Keratinocyte (primary cell): ENCODE data around the gene CYTH2. TPM values are rescaled to one million over a fixed set of nuclear protein-coding genes. Genes with fewer than 3 reads are reported as not detected.

ENCODE experiments used
- DNase-seq: peaks from one replicate; pipeline ENCODE4 v3.0.0-alpha.2; 2011; ENCODE audit warnings: low read depth, missing footprints, low spot score
- FAIRE-seq: peaks from 2 replicates; lab custom pipeline; 2011; peaks lifted over from hg19 to GRCh38; lab: Jason Lieb, UNC
- H2AFZ ChIP-seq: 2 replicates; pipeline ENCODE4 v1.6.0; 2012; ENCODE audit warnings: low read length, control low read depth, inconsistent platforms; ENCODE audit not compliant: control insufficient read depth
- H3K27ac ChIP-seq: 2 replicates; pipeline ENCODE4 v1.5.1; 2011; ENCODE audit warnings: low read length; ENCODE audit not compliant: control insufficient read depth, insufficient read depth
- H3K27me3 ChIP-seq: 3 replicates; pipeline ENCODE4 v1.6.0; 2011; ENCODE audit warnings: low read length; ENCODE audit not compliant: control insufficient read depth, insufficient read depth; ENCODE audit errors: extremely low read depth
- H3K36me3 ChIP-seq, 2 experiments: 2 replicates in 1 of 2; 3 replicates in 1 of 2; pipeline ENCODE4 v1.5.1; 2011; ENCODE audit warnings: low read length in 2 of 2, mild to moderate bottlenecking in 1 of 2; ENCODE audit not compliant: control insufficient read depth in 2 of 2, insufficient read depth in 2 of 2; ENCODE audit errors: extremely low read depth in 1 of 2
- H3K4me1 ChIP-seq: 3 replicates; pipeline ENCODE4 v1.5.1; 2011; ENCODE audit warnings: low read length; ENCODE audit not compliant: control insufficient read depth, insufficient read depth; ENCODE audit errors: extremely low read depth
- H3K4me2 ChIP-seq: 3 replicates; pipeline ENCODE4 v1.6.0; 2011; ENCODE audit warnings: low read depth, low read length; ENCODE audit not compliant: control insufficient read depth, insufficient read depth; ENCODE audit errors: extremely low read depth
- H3K4me3 ChIP-seq, 3 experiments: fragments of 200-600 bp in 1 of 3; sonication (generic) in 1 of 3; 2 replicates in 2 of 3; 3 replicates in 1 of 3; pipeline ENCODE4 v1.5.1; 2011 to 2016; ENCODE audit warnings: low read length in 3 of 3, mild to moderate bottlenecking in 3 of 3, control low read depth in 2 of 3, inconsistent platforms in 1 of 3, low read depth in 1 of 3, mixed read lengths in 1 of 3, mixed run types in 1 of 3, moderate library complexity in 1 of 3; ENCODE audit not compliant: control insufficient read depth in 2 of 3, insufficient read depth in 2 of 3; ENCODE audit errors: extremely low read depth in 1 of 3
- H3K79me2 ChIP-seq: 2 replicates; pipeline ENCODE4 v1.6.0; 2012; ENCODE audit warnings: low read length; ENCODE audit not compliant: control insufficient read depth, insufficient read depth
- H3K9ac ChIP-seq: 3 replicates; pipeline ENCODE4 v1.6.0; 2011; ENCODE audit warnings: low read length; ENCODE audit not compliant: control insufficient read depth, insufficient read depth; ENCODE audit errors: extremely low read depth
- H3K9me1 ChIP-seq: 3 replicates; pipeline ENCODE4 v1.6.0; 2011; ENCODE audit warnings: low read length; ENCODE audit not compliant: control insufficient read depth, insufficient read depth; ENCODE audit errors: extremely low read depth
- H3K9me3 ChIP-seq: 2 replicates; pipeline ENCODE4 v1.5.1; 2012; ENCODE audit warnings: low read depth, low read length; ENCODE audit not compliant: control insufficient read depth
- H4K20me1 ChIP-seq: 3 replicates; pipeline ENCODE4 v1.6.0; 2011; ENCODE audit warnings: low read length; ENCODE audit not compliant: control insufficient read depth, insufficient read depth; ENCODE audit errors: extremely low read depth
- EZH2 ChIP-seq: IDR thresholded peaks from one replicate; pipeline ENCODE4 v1.6.1; 2012; ENCODE audit warnings: inconsistent platforms, mild to moderate bottlenecking, low read length, moderate library complexity
- dilution Hi-C: fragments of 300-500 bp; cut with MboI; formaldehyde crosslinking; loops from one replicate; pipeline ENCODE4 v1.7.0; 2020; ENCODE audit warnings: low sequenced_read_pairs; ENCODE audit not compliant: extremely low pct_ligation_motif_present
- polyA plus RNA-seq, 5 experiments: library from polyadenylated mRNA; depleted of rRNA in 3 of 5; stranded (reverse) in 3 of 5; stranded (forward) in 1 of 5; unstranded in 1 of 5; fragments of >200 nt; gene quantifications; 1 replicate in 1 of 5; 2 replicates in 3 of 5; 3 replicates in 1 of 5; pipeline versions ENCODE4 v1.2.1 to v1.2.3, GENCODE V29; 2011 to 2012; ENCODE audit warnings: missing spikeins in 2 of 5, low read depth in 1 of 5, low replicate concordance in 1 of 5
- TF ChIP-seq, protein P1 (sequence below), 3 experiments: IDR thresholded peaks in 1 of 3; conservative IDR thresholded peaks in 1 of 3; optimal IDR thresholded peaks in 1 of 3; 2 replicates in 2 of 3; 3 replicates in 1 of 3; pipeline versions ENCODE3 to v1.5.1; 2011; ENCODE audit warnings: low read length in 3 of 3, mild to moderate bottlenecking in 3 of 3, moderate library complexity in 2 of 3, control low read depth in 1 of 3, inconsistent platforms in 1 of 3; ENCODE audit not compliant: insufficient read depth in 2 of 3; ENCODE audit errors: extremely low read depth in 1 of 3

Gene CYTH2
- polyA plus RNA-seq, 1 donor (not counting 4 experiments of a cell fraction or from before 2014, with no cell fraction given): 27.0 TPM

DNA sequence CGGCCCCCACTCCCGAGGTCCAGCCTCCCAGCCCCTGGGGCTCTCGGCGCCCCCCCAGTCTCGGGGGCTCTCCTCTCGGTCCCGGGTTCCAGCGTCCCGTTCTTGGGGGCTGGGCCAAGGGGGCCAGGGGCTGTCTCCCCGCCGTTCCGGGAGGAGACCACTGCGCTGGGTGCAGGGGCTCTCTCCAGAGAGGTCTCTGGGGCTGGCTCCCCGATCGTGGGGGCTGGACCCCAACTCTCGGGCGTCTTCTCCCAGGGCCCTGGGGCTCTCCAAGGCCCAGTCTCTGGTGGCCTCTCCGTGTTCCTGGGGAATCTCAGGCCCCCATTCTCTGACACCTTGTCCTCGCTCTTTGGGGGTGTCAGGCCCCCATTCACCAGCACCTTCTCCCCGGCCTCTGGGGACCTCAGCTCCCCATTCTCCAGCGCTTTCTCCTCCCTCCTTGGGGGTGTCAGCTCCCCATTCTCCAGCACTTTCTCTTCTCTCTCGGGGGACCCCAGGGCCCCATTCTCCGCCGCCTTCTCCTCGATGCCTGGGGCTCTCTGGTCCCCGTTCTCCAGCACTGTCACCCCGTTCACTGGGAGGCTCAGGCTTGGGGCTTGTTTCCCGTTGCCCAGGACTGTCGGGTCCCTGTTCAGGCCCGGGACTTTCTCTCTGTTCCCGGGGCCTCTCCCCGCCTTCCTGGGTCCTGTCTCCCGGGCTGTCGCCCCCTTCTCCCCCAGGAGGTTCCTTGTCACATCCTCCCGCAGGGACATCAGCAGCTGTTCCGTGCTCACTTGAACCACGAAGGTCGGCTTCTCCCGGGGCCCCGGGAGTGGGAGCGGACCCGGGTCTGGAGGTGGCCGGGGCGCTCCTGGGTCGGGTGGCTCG, 28.8 kb downstream of the CYTH2 start:
- H3K9me1 ChIP-seq: no peaks in the 10 kb centered on the region
- H3K27me3 ChIP-seq: peaks cover 6% of the 10 kb centered on the region
- no peaks in the 10 kb centered on the region for H3K79me2 ChIP-seq
- H3K4me2 ChIP-seq: no peak overlapping the region
- FAIRE-seq (no peak), DNase-seq (no peak)
- no peak overlapping the region for H2AFZ ChIP-seq
- no peaks in the 10 kb centered on the region for H4K20me1 ChIP-seq
- H3K4me1 ChIP-seq: peaks cover 21% of the 10 kb centered on the region
- no peak overlapping the region for H3K27ac ChIP-seq
- no peaks in the 10 kb centered on the region for H3K36me3 ChIP-seq
- H3K4me3 ChIP-seq: no peak overlapping the region
- no peak overlapping the region for H3K9ac ChIP-seq
- dilution Hi-C loops: no loop called here
- peak; percentile 30 for TF ChIP-seq EZH2
- TF ChIP-seq, protein P1, sequence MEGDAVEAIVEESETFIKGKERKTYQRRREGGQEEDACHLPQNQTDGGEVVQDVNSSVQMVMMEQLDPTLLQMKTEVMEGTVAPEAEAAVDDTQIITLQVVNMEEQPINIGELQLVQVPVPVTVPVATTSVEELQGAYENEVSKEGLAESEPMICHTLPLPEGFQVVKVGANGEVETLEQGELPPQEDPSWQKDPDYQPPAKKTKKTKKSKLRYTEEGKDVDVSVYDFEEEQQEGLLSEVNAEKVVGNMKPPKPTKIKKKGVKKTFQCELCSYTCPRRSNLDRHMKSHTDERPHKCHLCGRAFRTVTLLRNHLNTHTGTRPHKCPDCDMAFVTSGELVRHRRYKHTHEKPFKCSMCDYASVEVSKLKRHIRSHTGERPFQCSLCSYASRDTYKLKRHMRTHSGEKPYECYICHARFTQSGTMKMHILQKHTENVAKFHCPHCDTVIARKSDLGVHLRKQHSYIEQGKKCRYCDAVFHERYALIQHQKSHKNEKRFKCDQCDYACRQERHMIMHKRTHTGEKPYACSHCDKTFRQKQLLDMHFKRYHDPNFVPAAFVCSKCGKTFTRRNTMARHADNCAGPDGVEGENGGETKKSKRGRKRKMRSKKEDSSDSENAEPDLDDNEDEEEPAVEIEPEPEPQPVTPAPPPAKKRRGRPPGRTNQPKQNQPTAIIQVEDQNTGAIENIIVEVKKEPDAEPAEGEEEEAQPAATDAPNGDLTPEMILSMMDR (optimal IDR thresholded peaks at IDR 0.05 in 1 of 3, IDR thresholded peaks at IDR 0.05 in 1 of 3, conservative IDR thresholded peaks at IDR 0.05 in 1 of 3; ENCODE audit: extremely low read depth in 1 of 3, insufficient read depth in 2 of 3, low read length in 3 of 3): no peak
- H3K9me3 ChIP-seq: no peaks in the 10 kb centered on the region

DNA sequence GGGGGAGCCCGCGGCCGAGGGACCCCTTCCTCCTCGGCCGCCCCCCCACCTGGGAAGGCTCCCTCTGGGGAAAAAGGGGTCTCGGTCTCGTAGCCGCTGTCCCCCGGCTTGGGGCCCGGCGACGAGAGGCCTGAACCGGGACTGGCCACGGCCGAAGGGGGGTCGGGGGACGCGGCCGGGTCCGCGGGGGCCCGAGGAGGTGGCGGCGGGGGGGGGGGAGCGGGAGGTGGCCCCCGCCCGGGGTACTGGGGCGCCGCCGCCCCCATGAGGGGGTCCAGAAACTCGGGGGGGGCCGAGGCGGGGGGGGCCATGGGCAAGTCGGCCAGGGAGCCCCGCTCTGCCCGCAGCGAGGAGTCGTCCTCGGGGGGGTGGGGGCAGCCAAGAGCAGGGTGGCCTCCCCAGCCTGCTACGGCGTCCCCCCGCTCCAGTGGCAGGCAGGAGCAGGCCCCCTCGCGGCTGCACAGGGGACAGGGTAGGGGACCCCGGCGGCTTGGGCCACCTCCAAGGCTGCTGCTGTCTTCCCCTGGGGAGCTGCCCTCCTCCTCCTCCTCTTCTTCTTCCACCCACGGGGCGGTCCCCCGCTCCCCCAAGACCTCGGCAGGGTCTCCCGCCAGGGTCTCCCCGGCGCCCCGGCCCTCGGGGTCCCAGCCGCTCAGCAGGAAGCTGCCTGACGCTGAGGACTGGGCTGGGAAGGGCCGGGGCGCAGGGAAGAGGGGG, 29.6 kb downstream of the CYTH2 start:
- no peak overlapping the region for H2AFZ ChIP-seq
- H4K20me1 ChIP-seq: no peaks in the 10 kb centered on the region
- H3K79me2 ChIP-seq: no peaks in the 10 kb centered on the region
- no peaks in the 10 kb centered on the region for H3K9me3 ChIP-seq
- no peaks in the 10 kb centered on the region for H3K36me3 ChIP-seq
- DNase-seq (no peak), FAIRE-seq (no peak)
- peaks cover 21% of the 10 kb centered on the region for H3K4me1 ChIP-seq
- H3K4me3 ChIP-seq: no peak overlapping the region
- no peak overlapping the region for H3K4me2 ChIP-seq
- no peak overlapping the region for H3K27ac ChIP-seq
- no peaks in the 10 kb centered on the region for H3K9me1 ChIP-seq
- no peak for TF ChIP-seq EZH2
- TF ChIP-seq, protein P1 (optimal IDR thresholded peaks at IDR 0.05 in 1 of 3, IDR thresholded peaks at IDR 0.05 in 1 of 3, conservative IDR thresholded peaks at IDR 0.05 in 1 of 3; ENCODE audit: extremely low read depth in 1 of 3, insufficient read depth in 2 of 3, low read length in 3 of 3): no peak
- dilution Hi-C loops: no loop called here
- no peak overlapping the region for H3K9ac ChIP-seq
- H3K27me3 ChIP-seq: peaks cover 6% of the 10 kb centered on the region
